Small intestine (tissue), 7 donors: ENCODE results near the gene RNF10. TPM values are rescaled to one million over a fixed set of nuclear protein-coding genes. Genes with fewer than 3 reads are reported as not detected.

Experiments
- DNase-seq, 2 donors: peaks; one replicate each; pipeline versions ENCODE4 v3.0.0 to v3.0.0-alpha.2; 2013
- FAIRE-seq: peaks from 2 replicates; lab custom pipeline; 2012; peaks lifted over from hg19 to GRCh38; lab: Jason Lieb, UNC
- H3K27ac ChIP-seq, 3 donors: one replicate each; pipeline ENCODE4 v1.5.1; 2013; ENCODE audit warnings: low read length in 2 of 3, mild to moderate bottlenecking in 2 of 3, control low read depth in 1 of 3, inconsistent platforms in 1 of 3, low read depth in 1 of 3, moderate library complexity in 1 of 3
- H3K27me3 ChIP-seq, 3 donors: one replicate each; pipeline ENCODE4 v1.6.1; 2013; ENCODE audit warnings: low read length in 3 of 3, inconsistent platforms in 1 of 3; ENCODE audit not compliant: control insufficient read depth in 3 of 3, insufficient read depth in 3 of 3
- H3K36me3 ChIP-seq, 3 donors: one replicate each; pipeline ENCODE4 v1.6.1; 2013; ENCODE audit warnings: low read length in 3 of 3, inconsistent platforms in 1 of 3, low read depth in 1 of 3, mild to moderate bottlenecking in 1 of 3, moderate library complexity in 1 of 3; ENCODE audit not compliant: control insufficient read depth in 3 of 3, insufficient read depth in 2 of 3
- H3K4me1 ChIP-seq, 3 donors: one replicate each; pipeline ENCODE4 v1.6.1; 2013; ENCODE audit warnings: low read length in 2 of 3, inconsistent platforms in 1 of 3, low read depth in 1 of 3, mild to moderate bottlenecking in 1 of 3, moderate library complexity in 1 of 3; ENCODE audit not compliant: control insufficient read depth in 3 of 3, insufficient read depth in 2 of 3
- H3K4me3 ChIP-seq, 3 donors: one replicate each; pipeline ENCODE4 v1.5.1; 2013; ENCODE audit warnings: low read length in 3 of 3, control low read depth in 1 of 3, inconsistent platforms in 1 of 3, low read depth in 1 of 3, mild to moderate bottlenecking in 1 of 3, moderate library complexity in 1 of 3
- H3K9me3 ChIP-seq, 2 donors: one replicate each; pipeline ENCODE4 v1.6.1; 2013; ENCODE audit warnings: low read depth in 1 of 2, low read length in 1 of 2; ENCODE audit not compliant: control insufficient read depth in 2 of 2, insufficient read depth in 1 of 2
- WGBS, 3 donors: extraction: QIAGEN DNeasy Blood & Tissue Kit; methylation state at CpG; one replicate each; pipeline ENCODE4 v1.1.7; 2013; 5-methylcytosine and 5-hydroxymethylcytosine counted together
- polyA plus RNA-seq, 4 donors: library from polyadenylated mRNA; stranded (reverse) in 3 of 4; unstranded in 1 of 4; fragments of 200-250 nt in 3 of 4; fragments of 120-200 nt in 1 of 4; gene quantifications; one replicate each; pipeline versions ENCODE4 v1.2.1 to v1.2.3, GENCODE V29; 2013
- donor health status: healthy with polysubstance abuse.
- donor health status: control.
- donor health status: control.
- donor health status: Bipolar disorder and iron deficiency.
- donor health status: healthy.

Gene RNF10
- polyA plus RNA-seq, 4 donors, result 76.8 to 261 (median 130) TPM

- DNase-seq, result no peak
- WGBS, 3 donors, result 86 to 98% (median 87%) methylated on average over 2 of the region's 2 CpGs
- H3K27me3 ChIP-seq, result no peaks in the 10 kb centered on the region
These were observed 40.0 kb downstream of the RNF10 start for GRCh38 chr12:120574106-120574505.

GRCh38 chr12:120579179-120579578 lies 45.0 kb downstream of the RNF10 start:
- DNase-seq, result no peak
- FAIRE-seq, result no peak
- peaks cover 16 to 49% (median 24%) of the 10 kb centered on the region in 3 donors for H3K36me3 ChIP-seq
- peaks cover 0 to 8% (median 0%) of the 10 kb centered on the region in 3 donors for H3K27me3 ChIP-seq
- H3K27ac ChIP-seq, result no peak overlapping the region
- no peaks in the 10 kb centered on the region for H3K9me3 ChIP-seq
- 55 to 76% (median 70%) methylated on average over 1 of the region's 1 CpG for WGBS, 3 donors
- no peak overlapping the region for H3K4me3 ChIP-seq
- H3K4me1 ChIP-seq, result peaks cover 0 to 9% (median 4%) of the 10 kb centered on the region in 3 donors

More at GRCh38 chr12:120574106-120574505, 40.0 kb downstream of the RNF10 start:
- peaks cover 29 to 74% (median 41%) of the 10 kb centered on the region in 3 donors for H3K36me3 ChIP-seq
- no peaks in the 10 kb centered on the region for H3K9me3 ChIP-seq
- H3K4me3 ChIP-seq, result no peak overlapping the region
- H3K27ac ChIP-seq, result no peak overlapping the region
- FAIRE-seq, result no peak
- no peaks in the 10 kb centered on the region for H3K4me1 ChIP-seq

- Histone ChIP-seq H3K27ac (peak within 1 kb of the TSS; percentile 43 to 65 (median 46)), H3K27me3 (peaks cover 0 to 17% (median 0%) of the 10 kb centered on the region in 3 donors), H3K4me1 (peaks cover 0 to 9% (median 4%) of the 10 kb centered on the region in 3 donors), H3K9me3 (no peaks in the 10 kb centered on the region), H3K4me3 (peak within 1 kb of the TSS; percentile 75 to 89 (median 86)), H3K36me3 (peaks cover 12 to 35% (median 19%) of the 10 kb centered on the region in 3 donors)
- DNase-seq (peak; percentile 98 to 99), FAIRE-seq (no peak)
- 0 to 1% (median 0%) methylated on average over 56 of the region's 56 CpGs for WGBS, 3 donors
These were observed 46.9 kb downstream of the RNF10 start, which contains the start of gene POP5 for GRCh38 chr12:120580787-120581723. Gene POP5 (minus strand): TSS chr12:120581402. CDS start chr12:120581362, 40 bp downstream.

GRCh38 chr12:120581998-120582397 lies 47.8 kb downstream of the RNF10 start:
- WGBS, 3 donors, result 18 to 30% (median 20%) methylated on average over 9 of the region's 9 CpGs
- peaks cover 0 to 9% (median 4%) of the 10 kb centered on the region in 3 donors for H3K4me1 ChIP-seq
- DNase-seq, result no peak
- peak overlapping the region in 2 of 3 donors; percentile 75 to 89 for H3K4me3 ChIP-seq
- H3K9me3 ChIP-seq, result no peaks in the 10 kb centered on the region
- H3K36me3 ChIP-seq, result peaks cover 7 to 28% (median 13%) of the 10 kb centered on the region in 3 donors
- no peak overlapping the region for H3K27ac ChIP-seq
- FAIRE-seq, result no peak
- peaks cover 0 to 19% (median 0%) of the 10 kb centered on the region in 3 donors for H3K27me3 ChIP-seq

- Histone ChIP-seq H3K27me3 (peaks cover 0 to 19% (median 0%) of the 10 kb centered on the region in 3 donors), H3K36me3 (peaks cover 0 to 15% (median 7%) of the 10 kb centered on the region in 3 donors), H3K27ac (no peak overlapping the region), H3K4me3 (no peak overlapping the region), H3K4me1 (peaks cover 0 to 9% (median 4%) of the 10 kb centered on the region in 3 donors), H3K9me3 (no peaks in the 10 kb centered on the region)
- WGBS, 3 donors, result 15 to 21% (median 17%) methylated on average over 16 to 20 of the region's 20 CpGs
- DNase-seq (peak; percentile 66 to 82), FAIRE-seq (no peak)
These were observed 49.4 kb downstream of the RNF10 start for GRCh38 chr12:120583478-120584030.

- Histone ChIP-seq H3K27ac (no peak overlapping the region), H3K4me3 (peak overlapping the region; percentile 2 to 35 (median 12)), H3K9me3 (no peaks in the 10 kb centered on the region), H3K36me3 (peaks cover 0 to 7% (median 0%) of the 10 kb centered on the region in 3 donors), H3K4me1 (peaks cover 0 to 9% (median 4%) of the 10 kb centered on the region in 3 donors), H3K27me3 (peaks cover 0 to 19% (median 0%) of the 10 kb centered on the region in 3 donors)
- DNase-seq, result peak; percentile 73
- no peak for FAIRE-seq
- 2% methylated on average over 45 to 65 of the region's 65 CpGs for WGBS, 3 donors
These were observed 50.4 kb downstream of the RNF10 start for GRCh38 chr12:120584343-120585149.

- no peak overlapping the region for H3K4me3 ChIP-seq
- no peak overlapping the region for H3K27ac ChIP-seq
- 71 to 79% (median 72%) methylated on average over 7 of the region's 7 CpGs for WGBS, 3 donors
- H3K4me1 ChIP-seq, result peaks cover 0 to 3% (median 0%) of the 10 kb centered on the region in 3 donors
- FAIRE-seq (no peak), DNase-seq (no peak)
- peaks cover 0 to 4% of the 10 kb centered on the region in 2 donors for H3K9me3 ChIP-seq
- peaks cover 0 to 19% (median 0%) of the 10 kb centered on the region in 3 donors for H3K27me3 ChIP-seq
- no peaks in the 10 kb centered on the region for H3K36me3 ChIP-seq
These were observed 52.0 kb downstream of the RNF10 start for GRCh38 chr12:120586206-120586605.
